NCI-H146 (cell line): Measurements from ENCODE around the gene SLC41A3.
A peak's percentile ranks its signal among the peaks of the same experiment; 100 is the strongest.
"Not testable (repeated sequence)": the region's sequence is repeated elsewhere in the genome, so short reads cannot be mapped to it uniquely, and the experiment has no call there.

Experiments
- DNase-seq: peaks from one replicate; lab custom pipeline; 2025; lab: John Stamatoyannopoulos, UW

Gene SLC41A3

DNA sequence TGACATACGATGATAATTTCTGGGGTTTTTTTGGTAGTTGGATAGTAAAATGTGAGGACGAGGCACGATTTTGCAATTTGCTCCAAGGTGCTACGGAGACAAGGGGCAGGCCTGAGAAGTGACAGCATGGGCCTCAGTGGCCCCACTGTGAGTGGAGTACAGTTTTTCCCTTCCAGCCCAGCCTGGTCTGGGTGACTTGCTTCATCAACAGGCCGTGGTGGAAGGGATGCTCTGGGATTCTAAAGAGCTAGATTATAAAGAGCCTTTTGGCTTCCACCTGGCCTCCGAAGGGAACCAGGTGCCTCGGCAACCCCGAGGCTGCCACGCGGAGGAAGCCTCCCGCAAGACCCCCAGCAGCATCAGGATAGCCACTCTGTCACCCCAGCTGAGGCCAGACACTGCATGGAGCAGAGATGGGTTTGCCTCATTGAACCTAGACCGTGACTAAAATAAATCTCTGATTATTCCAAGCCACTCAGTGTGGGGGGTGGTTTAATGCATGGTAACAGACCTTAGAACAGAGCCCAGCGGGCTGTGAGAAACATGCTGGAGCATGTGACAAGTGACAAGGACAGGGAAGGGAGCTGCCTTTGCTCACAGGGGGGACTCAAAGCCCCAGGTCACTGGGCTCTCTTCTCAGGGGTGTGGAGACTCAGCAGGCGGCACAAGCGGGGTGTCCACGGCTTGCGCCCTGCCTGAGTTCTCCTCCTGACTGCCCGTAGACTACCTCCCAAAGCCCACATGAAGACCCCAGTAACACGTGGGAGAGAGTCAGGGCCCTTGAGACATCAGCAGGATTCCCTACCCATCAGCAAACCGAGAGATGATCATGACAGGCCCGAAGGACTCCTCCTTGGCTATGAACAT is 22.6 kb upstream of the SLC41A3 start:
- DNase-seq, result no peak

DNA sequence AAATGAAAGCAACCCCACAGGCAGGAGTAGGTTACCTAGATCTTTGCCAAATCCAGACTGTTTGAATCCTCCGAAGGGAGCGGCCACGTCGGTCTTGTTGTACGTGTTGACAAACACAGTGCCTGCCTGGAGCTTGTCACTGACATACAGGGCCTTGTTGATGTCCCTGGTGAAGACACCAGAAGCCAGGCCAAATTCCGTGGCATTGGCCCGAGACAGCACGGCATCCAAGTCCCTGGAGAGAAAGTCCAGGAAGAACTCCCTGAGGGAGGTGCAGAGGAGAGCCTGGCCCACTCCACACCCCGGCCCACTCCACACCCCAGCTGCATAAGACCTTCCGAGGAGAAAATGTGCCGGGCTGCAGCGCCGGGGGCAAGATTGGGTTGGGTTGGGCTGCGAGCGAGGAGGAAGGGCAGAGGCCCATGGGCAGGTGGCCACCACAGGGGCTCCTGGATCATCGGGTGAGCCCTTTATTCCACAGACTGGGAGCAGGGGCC is 21.8 kb upstream of the SLC41A3 start:
- DNase-seq, result no peak

DNA sequence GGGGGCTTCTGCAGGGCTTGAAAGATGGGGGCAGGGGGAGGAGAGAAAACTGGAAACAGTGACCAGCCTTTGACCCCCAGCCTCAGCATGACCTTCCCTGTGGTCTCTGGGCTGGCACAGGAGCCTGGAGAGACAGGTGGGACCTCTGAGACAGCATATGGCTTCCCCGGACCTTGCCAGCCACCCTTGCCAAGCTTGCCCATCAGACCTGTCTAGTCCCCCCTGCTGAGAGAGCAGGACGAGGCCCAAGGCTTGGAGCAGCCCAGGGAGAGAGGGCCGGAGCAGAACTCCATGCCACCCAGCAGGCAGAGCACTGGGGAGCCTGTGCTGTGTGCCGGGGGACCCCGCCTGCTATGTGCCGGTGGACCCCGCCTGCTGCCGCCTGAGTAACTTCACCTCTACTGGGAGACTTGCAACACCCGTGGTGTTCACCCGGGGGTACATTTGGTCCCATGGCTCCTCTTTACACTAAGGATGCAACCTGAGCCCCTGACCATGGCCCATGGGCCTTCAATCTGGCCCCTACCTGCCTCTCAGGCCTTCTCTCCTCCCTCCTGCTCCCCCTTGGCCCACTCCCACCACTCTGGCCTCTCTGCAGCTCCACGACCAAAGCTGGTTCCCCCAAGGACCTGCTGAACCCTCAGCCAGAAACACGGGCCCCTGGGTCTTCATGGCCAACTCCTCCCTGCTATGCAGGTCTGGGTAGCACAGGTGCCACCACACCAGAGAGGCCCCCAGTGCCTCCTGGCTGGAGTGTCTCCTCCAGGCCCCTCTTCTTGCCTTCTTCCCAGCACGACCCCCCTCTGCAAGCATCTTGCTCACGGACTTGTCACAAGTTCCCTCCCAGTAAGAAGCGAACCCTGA is 21.1 kb upstream of the SLC41A3 start:
- no peak for DNase-seq

DNA sequence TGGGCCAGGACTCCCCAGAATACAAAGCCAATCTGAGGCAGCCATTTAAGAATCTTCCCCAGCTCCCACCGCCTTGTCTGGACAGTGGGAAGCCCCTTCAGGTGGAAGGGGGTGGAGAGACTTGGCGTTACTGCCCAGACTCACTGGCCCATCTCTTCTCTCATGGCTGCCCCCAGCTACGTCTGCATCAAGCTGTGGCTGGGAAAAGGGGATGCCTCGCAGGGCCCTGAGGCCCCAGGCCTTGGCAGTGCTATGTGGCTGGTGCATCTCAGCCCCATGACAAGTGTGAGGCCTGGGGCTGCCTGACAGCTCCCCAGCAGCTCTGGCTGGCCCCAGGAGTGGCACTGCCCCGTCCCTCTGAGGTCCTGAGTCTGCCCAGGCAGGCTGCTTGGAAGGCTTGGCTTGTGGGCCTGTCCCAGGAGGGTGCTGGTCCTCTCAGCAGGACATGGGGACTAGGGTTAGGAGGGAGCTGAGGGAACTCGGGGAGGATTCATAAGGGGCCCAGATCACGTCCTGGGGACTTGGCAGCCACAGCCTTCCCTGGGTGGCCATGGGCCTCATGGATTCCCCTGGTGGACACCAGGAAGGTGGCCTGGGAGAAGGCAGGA is 20.2 kb upstream of the SLC41A3 start:
- DNase-seq, result no peak

DNA sequence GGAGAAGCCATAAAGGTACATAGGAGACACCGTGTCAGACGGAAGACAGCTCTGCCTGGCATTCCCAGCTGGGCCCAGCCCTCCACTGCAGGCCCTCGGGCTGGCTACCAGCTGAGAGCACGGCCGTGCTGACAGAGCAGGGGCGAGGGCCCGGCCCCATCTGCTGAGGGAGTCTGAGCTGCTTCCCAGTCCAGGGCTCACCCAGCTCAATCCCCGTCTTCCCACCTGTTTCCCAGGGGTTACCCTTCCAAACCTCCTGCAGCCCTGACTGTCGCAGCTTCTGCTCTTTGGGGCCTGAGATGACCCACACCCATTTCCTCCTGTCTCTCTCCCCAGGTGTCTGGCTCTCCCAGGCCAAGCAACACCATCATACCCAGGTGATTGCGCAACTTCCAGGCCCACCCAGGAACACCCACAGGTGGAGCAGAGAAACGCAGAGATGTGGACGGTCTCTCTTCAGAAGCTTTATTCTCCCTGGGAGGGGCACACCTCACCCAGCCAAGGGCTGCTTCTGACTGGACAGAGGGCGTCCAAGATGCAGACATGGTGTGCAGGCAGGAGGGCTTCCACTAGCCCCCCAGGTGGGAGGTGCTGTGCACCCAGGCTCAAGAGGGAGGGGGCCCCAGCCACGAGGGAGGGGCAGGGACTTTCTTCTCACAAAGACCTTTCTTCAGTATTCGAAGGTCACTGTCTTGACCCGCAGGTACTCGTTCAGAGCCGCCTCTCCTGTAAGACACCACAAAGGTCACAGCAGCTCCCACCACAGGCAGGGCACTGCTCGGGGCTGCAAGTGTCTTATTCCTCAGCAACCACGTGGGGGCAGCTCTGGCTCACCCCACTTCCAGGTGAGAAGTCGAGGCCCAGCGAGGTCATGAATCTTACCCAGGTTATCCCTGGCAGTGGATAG is 19.4 kb upstream of the SLC41A3 start:
- no peak for DNase-seq

GRCh38 chr3:126102530-126102951 is 18.6 kb upstream of the SLC41A3 start:
- DNase-seq, result no peak

GRCh38 chr3:126102011-126102410 is 18.1 kb upstream of the SLC41A3 start:
- no peak for DNase-seq

GRCh38 chr3:126101521-126101982 is 17.6 kb upstream of the SLC41A3 start:
- DNase-seq, result no peak

DNA sequence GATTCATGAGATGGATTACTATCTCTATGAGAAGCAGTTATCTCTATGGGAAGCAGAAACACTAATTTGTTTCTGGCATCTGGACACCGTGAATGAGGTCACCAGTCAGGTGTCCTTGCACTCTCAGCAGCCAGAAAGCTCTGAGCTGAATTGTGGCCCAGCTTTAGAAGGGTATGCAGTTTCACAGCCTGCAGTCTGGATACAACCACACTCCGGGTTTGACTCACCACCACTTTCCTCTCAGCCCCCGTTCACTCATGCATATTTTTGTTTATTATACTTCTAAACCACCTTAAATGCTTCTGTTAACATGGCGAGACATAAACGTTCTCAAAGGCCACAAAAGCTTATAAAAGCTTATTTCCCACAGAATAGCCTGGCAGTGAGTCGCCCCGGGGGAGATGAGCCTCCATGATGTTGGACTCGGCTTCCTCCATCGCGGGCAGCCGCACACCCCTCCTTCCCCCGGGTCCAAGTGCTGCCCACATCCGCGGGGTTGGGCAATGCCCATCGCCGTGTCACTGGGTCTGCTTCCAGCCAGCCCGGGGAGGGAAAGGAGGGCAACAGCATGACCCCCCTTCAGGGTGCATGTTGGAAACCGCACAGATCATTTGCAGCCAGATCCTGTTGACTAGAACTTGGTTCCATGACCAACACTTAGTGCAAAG is 16.8 kb upstream of the SLC41A3 start:
- no peak for DNase-seq

- DNase-seq, result no peak
Measured at GRCh38 chr3:126100269-126100633, 16.3 kb upstream of the SLC41A3 start.

DNA sequence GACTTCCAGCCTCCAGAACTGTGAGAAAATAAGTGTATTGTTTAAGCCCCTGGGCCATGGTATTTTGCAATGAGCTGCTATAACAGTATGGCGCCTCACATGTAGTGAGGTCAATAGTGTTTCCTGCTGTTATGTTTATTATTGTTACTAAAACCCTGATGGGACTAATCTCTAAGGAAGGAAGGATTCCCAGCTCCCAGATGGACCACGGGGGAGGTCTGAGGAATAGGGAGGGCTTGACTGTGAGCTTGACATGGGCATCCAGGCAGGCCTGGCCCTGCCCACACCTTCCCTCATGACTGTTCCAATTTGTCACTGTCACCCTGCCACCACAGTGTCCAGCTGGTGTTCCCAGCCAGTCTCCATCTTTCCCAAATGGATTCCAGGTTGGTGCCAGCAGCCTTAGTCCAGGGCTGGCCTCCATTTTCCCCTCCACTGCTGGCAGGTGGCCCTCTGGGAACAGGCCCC is 14.5 kb upstream of the SLC41A3 start:
- no peak for DNase-seq

DNA sequence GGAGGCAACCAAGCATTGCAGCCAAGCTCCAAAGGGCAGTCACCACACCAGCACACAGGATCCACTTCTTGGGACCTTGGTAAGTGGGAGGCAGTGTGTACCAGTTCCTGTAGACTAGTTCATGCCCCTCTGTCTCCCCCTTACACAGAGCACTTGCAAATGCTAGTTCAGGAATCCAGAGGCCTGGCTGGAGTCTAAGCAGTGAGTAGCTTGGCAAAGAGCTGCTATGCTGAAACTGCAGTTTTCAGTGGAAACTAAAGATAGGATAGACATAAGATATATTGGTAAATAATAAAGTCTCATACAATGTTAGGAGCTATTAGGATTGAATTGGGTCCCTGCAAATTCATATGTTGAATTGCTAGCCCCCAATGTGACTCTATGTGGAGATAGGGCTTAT is 13.9 kb upstream of the SLC41A3 start:
- DNase-seq, result no peak

DNA sequence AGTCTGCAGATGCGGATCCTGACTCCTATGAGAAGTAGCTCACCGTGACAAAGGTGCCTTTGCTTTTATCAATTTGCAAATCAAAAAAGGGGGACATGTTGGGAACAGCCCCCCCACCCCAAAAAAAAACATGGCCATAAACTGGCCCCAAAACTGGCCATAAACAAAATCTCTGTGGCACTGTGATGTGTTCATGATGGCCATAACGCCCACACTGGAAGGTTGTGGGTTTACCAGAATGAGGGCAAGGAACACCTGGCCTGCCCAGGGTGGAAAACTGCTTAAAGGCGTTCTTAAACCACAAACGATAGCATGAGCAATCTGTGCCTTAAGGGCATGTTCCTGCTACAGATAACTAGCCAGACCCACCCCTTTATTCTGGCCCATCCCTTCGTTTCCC is 12.3 kb upstream of the SLC41A3 start:
- not testable (repeated sequence) for DNase-seq

GRCh38 chr3:126092128-126092527 is 8.2 kb upstream of the SLC41A3 start:
- not testable (repeated sequence) for DNase-seq

GRCh38 chr3:126087552-126088175 is 3.7 kb upstream of the SLC41A3 start:
- no peak for DNase-seq

GRCh38 chr3:126085841-126086240 is 1.9 kb upstream of the SLC41A3 start:
- DNase-seq, result no peak

- no peak for DNase-seq
Measured at GRCh38 chr3:126085276-126085675, 1.4 kb upstream of the SLC41A3 start.

GRCh38 chr3:126084768-126085180 is 850 bp upstream of the SLC41A3 start:
- DNase-seq, result no peak

- peak; percentile 87 for DNase-seq
Measured at GRCh38 chr3:126083511-126083912, 412 bp downstream of the SLC41A3 start.

DNA sequence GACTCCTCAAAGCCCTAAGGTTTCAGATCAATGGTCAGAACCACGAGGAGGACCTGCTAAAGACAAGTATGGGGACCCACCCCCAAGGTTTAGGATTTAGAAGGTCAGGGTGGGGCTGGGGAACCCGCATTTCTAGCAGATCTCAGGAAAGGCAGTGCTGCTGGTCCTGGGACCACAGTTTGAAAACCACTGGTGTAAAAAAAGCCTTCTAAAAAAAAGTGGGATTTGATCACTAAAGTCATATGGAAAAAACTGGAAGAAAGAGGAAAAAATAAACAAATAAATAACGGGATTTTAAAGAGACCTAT is 832 bp downstream of the SLC41A3 start:
- DNase-seq, result peak; percentile 29
